HG02852 (cell line): ENCODE results near the gene ANOS1.
"Not testable (repeated sequence)": the region's sequence is repeated elsewhere in the genome, so short reads cannot be mapped to it uniquely, and the experiment has no call there.

Experiments
- ATAC-seq: cut with Tn5 transposase; IDR thresholded peaks from one replicate; pipeline ENCODE4 v1.9.1; 2021; ENCODE audit warnings: mild to moderate bottlenecking, moderate library complexity; ENCODE audit not compliant: unreplicated experiment

The ANOS1 gene

DNA sequence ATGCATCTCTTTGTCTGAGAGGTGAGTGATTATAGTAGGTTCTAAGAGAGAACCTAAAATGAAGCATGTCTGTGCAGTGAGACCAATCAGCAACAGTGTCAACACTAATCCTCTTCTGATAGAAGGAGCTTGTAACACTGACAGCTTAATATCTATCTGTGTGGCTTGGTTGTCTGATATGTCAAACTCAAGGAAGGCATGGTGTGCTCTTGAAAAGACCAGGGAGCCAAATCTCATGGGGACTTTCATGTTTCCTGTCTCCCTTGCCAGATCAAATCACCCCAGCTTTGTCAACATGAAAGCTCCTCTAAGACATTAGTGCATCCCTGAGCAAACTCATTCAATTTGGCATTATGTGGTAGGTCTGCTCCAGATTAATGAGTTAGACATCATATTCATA, 95.4 kb downstream of the ANOS1 start:
- no peak for ATAC-seq

- ATAC-seq = no peak
Measured at GRCh38 chrX:8635812-8636211, 96.1 kb downstream of the ANOS1 start.

DNA sequence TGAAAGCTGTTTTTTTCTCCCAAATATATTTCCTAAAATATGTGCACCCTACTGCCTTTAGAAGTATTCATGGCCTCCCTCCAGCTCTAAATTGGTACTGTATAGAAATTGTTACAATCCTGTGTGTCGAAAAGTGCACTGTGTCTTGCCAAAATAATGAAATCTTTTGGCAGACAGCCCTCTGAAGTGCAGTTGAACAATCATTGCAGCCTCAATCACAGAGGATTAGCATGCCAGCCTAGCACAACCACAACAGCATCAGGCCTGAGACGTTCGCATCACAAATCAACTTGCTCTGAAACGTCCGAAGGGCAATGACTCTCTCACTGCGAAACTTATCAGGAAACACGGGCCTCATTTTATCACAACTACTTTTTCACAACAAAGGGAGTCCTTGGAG, 99.0 kb downstream of the ANOS1 start:
- ATAC-seq = no peak

DNA sequence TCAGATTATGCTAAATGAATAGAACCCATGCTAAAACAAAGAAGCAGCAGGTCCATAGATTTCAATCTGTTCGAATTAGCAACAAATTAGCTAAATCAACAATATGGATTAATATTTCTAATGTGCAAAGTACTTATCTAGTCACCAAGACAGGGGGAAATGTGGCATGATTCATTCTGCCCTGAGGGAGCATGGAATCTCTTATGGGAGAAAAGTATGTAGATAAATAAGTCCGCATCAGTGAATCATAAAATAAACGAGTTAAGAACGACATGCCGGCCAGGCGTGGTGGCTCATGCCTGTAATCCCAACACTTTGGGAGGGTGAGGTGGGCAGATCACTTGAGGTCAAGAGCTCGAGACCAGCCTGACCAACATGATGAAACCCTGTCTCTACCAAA, 102.1 kb downstream of the ANOS1 start:
- no peak for ATAC-seq

GRCh38 chrX:8627796-8628195, 104.1 kb downstream of the ANOS1 start:
- ATAC-seq = no peak

DNA sequence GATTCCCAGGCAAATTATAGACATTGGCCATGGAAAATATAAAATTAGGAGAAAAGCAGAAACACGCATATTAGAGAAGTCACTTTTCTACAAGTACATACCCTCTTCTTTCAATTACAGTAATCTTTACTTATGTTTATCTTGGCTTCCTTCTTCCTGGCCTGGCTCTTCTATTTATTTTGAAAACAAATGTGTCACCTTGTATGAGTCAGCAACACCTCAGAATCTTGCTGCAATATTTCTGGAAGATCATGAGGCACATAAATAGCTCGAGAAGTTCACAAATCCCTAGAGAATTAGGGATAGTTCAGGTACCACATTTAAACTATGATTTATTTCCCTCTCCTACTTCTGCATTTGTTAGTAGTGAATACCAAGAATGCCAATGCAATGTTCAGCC, 124.6 kb downstream of the ANOS1 start:
- ATAC-seq = no peak

DNA sequence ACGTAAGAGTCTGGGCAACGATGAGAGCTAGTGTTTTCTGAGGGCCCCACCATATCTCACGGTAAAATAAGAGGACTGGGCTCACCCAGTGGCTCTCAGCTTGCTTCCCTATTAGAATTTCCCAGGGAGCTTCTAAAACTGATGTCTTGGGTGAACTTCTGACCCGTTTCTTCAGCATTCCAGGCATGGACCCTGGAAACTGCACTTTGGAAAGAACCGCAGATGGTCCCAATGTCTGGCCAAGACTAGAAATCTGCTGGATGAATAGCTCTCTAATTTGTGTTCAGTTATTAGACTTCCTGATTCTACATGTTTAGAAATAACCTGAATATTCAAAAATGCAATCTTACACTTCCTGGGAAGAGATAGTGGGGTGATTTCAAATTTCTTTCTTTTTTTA, 127.8 kb downstream of the ANOS1 start:
- no peak for ATAC-seq

GRCh38 chrX:8591501-8591900, 140.4 kb downstream of the ANOS1 start:
- ATAC-seq = no peak

GRCh38 chrX:8586953-8587352, 145.0 kb downstream of the ANOS1 start:
- no peak for ATAC-seq

- no peak for ATAC-seq
Measured at GRCh38 chrX:8579602-8580001, 152.3 kb downstream of the ANOS1 start.

- no peak for ATAC-seq
Measured at GRCh38 chrX:8576821-8577220, 155.1 kb downstream of the ANOS1 start.

DNA sequence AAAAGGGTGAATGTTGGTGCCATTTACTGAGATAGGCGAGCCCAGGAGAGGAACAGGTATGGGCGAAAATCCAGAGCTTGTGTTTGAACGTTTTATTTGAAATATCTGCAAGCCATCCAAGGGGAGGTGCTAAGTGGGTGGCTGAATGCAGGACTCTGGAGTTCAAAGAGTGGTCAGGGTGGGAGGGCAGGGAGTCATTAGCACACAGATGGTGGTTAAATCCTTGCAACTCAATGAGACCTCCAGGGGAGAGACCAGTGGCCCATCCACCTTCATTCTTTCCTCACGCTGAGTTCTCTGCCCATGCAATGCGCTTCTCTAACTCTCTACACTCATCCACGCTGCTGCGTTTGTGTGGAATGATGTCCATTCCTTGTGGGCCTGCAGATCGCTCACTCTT, 166.2 kb downstream of the ANOS1 start:
- no peak for ATAC-seq

GRCh38 chrX:8548446-8548845, 183.5 kb downstream of the ANOS1 start:
- no peak for ATAC-seq

- no peak for ATAC-seq
Measured at GRCh38 chrX:8546715-8547114, 185.2 kb downstream of the ANOS1 start.

- no peak for ATAC-seq
Measured at GRCh38 chrX:8520791-8521190, 211.1 kb downstream of the ANOS1 start.

- ATAC-seq = no peak
Measured at GRCh38 chrX:8520178-8520577, 211.8 kb downstream of the ANOS1 start.

DNA sequence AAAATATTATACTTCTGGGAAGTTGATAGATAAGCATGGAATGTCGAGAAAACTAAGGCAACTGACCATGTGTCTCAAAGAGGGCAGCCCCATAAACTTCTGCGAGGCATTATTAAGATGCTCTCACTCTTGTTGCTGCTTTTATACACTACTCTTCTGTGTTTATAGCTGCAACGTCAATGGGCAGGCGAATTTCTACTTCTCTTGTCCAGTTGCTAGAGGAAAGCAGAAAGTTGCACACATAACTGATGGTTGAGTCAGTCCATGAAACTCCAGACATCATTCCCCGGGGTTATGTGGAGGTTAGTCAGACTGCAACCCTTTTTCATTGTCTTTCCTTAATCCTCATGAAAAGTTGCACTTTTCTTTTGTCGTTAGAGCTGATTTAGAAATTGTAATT, 227.5 kb downstream of the ANOS1 start:
- no peak for ATAC-seq

- ATAC-seq = not testable (repeated sequence)
Measured at GRCh38 chrX:8502101-8502500, 229.8 kb downstream of the ANOS1 start.

DNA sequence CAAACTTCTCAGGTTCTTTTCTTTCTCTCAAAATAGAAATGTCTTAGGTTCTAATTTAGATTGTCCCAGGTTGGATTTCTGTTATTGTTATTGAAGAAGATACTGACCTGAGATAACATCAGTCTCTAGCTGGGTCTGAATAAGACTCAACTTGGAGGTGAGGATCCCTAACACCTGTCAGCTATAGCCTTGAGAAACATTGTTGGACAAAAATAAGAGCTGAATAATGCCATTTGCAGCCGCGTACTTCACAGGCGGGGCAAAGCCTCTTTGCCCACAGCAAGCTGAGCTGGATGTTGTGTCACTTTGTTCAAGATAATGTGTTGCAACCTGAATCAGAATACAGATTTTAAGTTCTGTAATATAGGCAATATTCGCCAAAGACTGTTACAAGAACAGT, 231.7 kb downstream of the ANOS1 start:
- ATAC-seq = no peak

DNA sequence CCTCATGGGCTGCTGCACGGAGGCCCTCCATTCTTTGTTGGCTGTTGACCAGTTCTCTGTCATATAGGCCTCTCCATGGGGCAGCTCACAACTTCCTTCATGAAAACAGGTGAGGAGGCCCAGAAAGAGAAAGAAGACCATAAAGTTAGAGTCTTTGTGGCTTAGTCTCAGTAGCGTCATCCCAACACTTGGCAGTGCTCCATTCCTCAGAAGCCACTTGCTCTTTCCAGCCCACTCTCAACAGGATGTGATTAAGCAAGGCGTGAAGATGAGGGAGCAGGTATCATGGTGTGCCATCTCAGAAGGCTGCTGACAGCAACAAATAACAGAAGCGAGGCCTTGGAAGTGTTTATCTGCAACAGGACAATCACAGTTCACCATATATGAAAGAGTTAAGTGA, 236.9 kb downstream of the ANOS1 start:
- ATAC-seq = not testable (repeated sequence)

- no peak for ATAC-seq
Measured at GRCh38 chrX:8484360-8484949, 247.5 kb downstream of the ANOS1 start.
